Mesangial cell (primary cell): Measurements from ENCODE around the gene MAP3K12. TPM values are rescaled to one million over a fixed set of nuclear protein-coding genes. Genes with fewer than 3 reads are reported as not detected.

Source experiments
- total RNA-seq: library from RNA; depleted of rRNA; stranded (reverse); fragments of >200 nt; gene quantifications from 2 replicates; pipeline ENCODE4 v1.2.3, GENCODE V29; 2015

MAP3K12 gene
- 9.6 and 30.0 TPM in 2 replicates for total RNA-seq

GRCh38 chr12:53499266-53500141 lies at the start of gene MAP3K12:
TSS of gene MAP3K12 (minus strand) at chr12:53499458. CDS start at chr12:53487391, 12,067 bp downstream.

GRCh38 chr12:53506881-53507602 lies 7.8 kb upstream of the MAP3K12 start, which contains the start of gene NPFF:
TSS of gene NPFF (minus strand) at chr12:53507484. CDS start at chr12:53507474, 10 bp downstream.

GRCh38 chr12:53500776-53501614 lies 1.7 kb upstream of the MAP3K12 start, which contains the start of gene TARBP2:
TSS of gene TARBP2 (plus strand) at chr12:53501283. CDS start at chr12:53501409, 126 bp downstream.

DNA sequence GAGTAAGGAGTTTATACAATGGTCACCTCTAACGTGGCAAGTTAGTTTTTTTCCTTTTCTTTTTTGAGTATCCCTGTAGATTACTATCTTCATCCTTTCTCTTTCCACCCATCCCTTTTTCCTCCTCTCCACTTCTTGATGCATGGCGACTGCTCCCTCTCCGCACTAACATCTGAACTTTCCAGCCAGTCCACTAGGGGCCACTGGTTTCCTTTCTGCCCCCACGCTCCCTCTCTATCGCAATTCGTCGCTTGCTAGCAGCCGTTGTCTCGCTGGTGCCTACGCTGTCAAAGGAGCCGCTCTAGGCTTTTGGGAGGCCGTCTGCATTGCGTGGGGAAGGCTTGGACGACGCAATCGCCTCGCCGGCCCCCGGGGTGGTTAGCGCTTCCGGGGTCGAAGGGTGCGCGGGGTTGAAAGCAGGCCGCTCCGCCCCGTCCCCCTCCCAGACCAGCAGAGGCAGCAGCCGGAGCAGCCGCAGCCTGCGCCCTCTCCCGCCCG lies 47.5 kb downstream of the MAP3K12 start, which contains the start of gene PCBP2:
PCBP2 (plus strand) TSS at position 442 of the 498 bp plus-strand sequence. CDS start 2,699 bp downstream, outside the sequence.

DNA sequence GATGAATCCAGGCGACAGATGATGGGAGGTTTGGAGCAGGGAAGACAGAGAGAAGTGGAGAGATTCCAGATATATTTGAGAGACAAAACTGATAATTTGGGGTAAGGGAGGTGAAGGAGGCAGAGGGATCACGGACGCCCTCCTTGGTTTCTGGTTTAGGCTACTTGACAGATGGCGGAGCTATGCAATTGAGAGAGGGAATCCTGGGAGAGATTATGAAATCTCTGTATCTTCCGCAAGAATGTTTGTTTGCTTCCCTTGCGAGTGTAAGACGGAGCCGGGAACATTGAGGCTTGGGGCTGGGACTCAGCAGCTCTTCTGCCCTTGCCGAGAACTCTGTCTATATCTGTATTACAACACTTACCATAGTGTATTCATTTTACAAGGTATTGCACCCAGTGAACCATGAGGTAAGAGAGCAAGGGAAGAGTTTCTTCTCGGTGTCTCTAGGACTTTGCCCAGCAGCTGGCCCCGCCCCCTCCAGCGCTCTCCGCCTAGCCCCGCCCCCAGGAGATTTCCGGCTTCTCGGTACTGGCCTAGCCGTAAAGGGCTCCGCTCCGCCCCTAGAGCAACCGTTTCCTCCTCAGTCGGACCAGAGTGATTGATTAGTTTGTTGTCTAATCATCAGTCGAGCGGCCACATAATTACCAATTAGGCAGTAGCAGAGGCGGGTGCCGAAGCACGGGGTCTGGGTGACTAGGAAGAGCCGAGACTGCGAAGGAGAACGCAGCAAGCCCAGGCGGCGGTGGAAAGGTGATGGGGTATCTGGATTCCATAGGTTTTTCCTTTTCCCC lies 58.0 kb downstream of the MAP3K12 start, which contains the start of gene PRR13:
PRR13 (plus strand) TSS at position 695 of the 794 bp plus-strand sequence. CDS start 981 bp downstream, outside the sequence.

Other genes with a start within 250 kb of the MAP3K12 start
- 1.3 and 26.6 TPM in 2 replicates for gene ESPL1, start 231.2 kb downstream of the MAP3K12 start, total RNA-seq
- gene PFDN5, start 203.9 kb downstream of the MAP3K12 start, total RNA-seq, result 240 and 333 TPM in 2 replicates
- 74.3 and 81.6 TPM in 2 replicates for gene MYG1, start 199.8 kb downstream of the MAP3K12 start, total RNA-seq
- 48.6 and 82.5 TPM in 2 replicates for gene AAAS, start 177.8 kb downstream of the MAP3K12 start, total RNA-seq
- gene SP7, start 163.1 kb downstream of the MAP3K12 start, total RNA-seq, result not detected in 2 replicates
- 37.0 and 60.8 TPM in 2 replicates for gene SP1, start 119.3 kb downstream of the MAP3K12 start, total RNA-seq
- not detected in 2 replicates for gene AMHR2, start 75.6 kb downstream of the MAP3K12 start, total RNA-seq
- 82.9 and 105 TPM in 2 replicates for gene PRR13, start 57.7 kb downstream of the MAP3K12 start, total RNA-seq
- 263 and 427 TPM in 2 replicates for gene PCBP2, start 47.4 kb downstream of the MAP3K12 start, total RNA-seq
- gene TARBP2, start 1.8 kb upstream of the MAP3K12 start, total RNA-seq, result 46.1 and 55.6 TPM in 2 replicates
- 1.5 TPM in 1 of 2 replicates, not detected in the other for gene NPFF, start 8.0 kb upstream of the MAP3K12 start, total RNA-seq
- gene ATF7, start 126.9 kb upstream of the MAP3K12 start, total RNA-seq, result 13.9 and 17.1 TPM in 2 replicates
- gene ATP5MC2, start 176.6 kb upstream of the MAP3K12 start, total RNA-seq, result 390 and 497 TPM in 2 replicates
- gene CALCOCO1, start 228.0 kb upstream of the MAP3K12 start, total RNA-seq, result 29.2 and 112 TPM in 2 replicates